ENCODE measurements around the gene APP.

GRCh38 chr21:26126168-26126553 lies 44.4 kb downstream of the APP start:
- TF ChIP-seq EZH2phosphoT487 (conservative IDR thresholded peaks at IDR 0.05; ENCODE audit: low read length): no peak
- TF ChIP-seq CTCF (IDR thresholded peaks at IDR 0.05; ENCODE audit: insufficient read depth, low read length, poor library complexity, severe bottlenecking): no peak
